Spinal cord (tissue), 10 donors: ENCODE results near the gene STMN1. TPM values are rescaled to one million over a fixed set of nuclear protein-coding genes. Genes with fewer than 3 reads are reported as not detected.

ENCODE experiments used
- DNase-seq, 6 donors: peaks; one replicate each; pipeline versions ENCODE4 v3.0.0 to v3.0.0-alpha.2; 2013 to 2015; ENCODE audit warnings: low spot score in 6 of 6, low read depth in 4 of 6
- H3K27ac ChIP-seq: one replicate; pipeline ENCODE4 v1.5.1; 2013; ENCODE audit warnings: low read depth, low read length, control low read depth
- H3K27me3 ChIP-seq: one replicate; pipeline ENCODE4 v1.6.1; 2013; ENCODE audit warnings: low read length; ENCODE audit not compliant: control insufficient read depth, insufficient read depth
- H3K36me3 ChIP-seq: one replicate; pipeline ENCODE4 v1.6.1; 2013; ENCODE audit warnings: low read length; ENCODE audit not compliant: control insufficient read depth, insufficient read depth
- H3K4me1 ChIP-seq: one replicate; pipeline ENCODE4 v1.6.1; 2013; ENCODE audit warnings: low read length; ENCODE audit not compliant: control insufficient read depth, insufficient read depth
- H3K4me3 ChIP-seq: one replicate; pipeline ENCODE4 v1.5.1; 2013; ENCODE audit warnings: low read depth, low read length, control low read depth
- H3K9me3 ChIP-seq: one replicate; pipeline ENCODE4 v1.6.1; 2013; ENCODE audit warnings: low read length; ENCODE audit not compliant: control insufficient read depth, insufficient read depth
- WGBS: methylation state at CpG from one replicate; pipeline ENCODE4 v1.1.5; 2013; ENCODE audit warnings: missing lambda C conversion rate; ENCODE audit not compliant: insufficient coverage; 5-methylcytosine and 5-hydroxymethylcytosine counted together
- polyA plus RNA-seq, 2 donors: library from polyadenylated mRNA; unstranded; fragments of 120-200 nt; gene quantifications; one replicate each; pipeline ENCODE4 v1.2.1, GENCODE V29; 2013; ENCODE audit not compliant: insufficient read length in 2 of 2
- total RNA-seq, 2 donors: library from RNA; depleted of rRNA in 1 of 2; stranded (reverse); fragments of 120-200 nt in 1 of 2; fragments of >200 nt in 1 of 2; gene quantifications; one replicate each; pipeline versions ENCODE4 v1.2.3 to v1.2.4, GENCODE V29; 2013 to 2014
- donor health status: healthy.

STMN1 gene
- total and polyA plus RNA-seq, 4 donors = 258 to 1,551 (median 999) TPM

DNA sequence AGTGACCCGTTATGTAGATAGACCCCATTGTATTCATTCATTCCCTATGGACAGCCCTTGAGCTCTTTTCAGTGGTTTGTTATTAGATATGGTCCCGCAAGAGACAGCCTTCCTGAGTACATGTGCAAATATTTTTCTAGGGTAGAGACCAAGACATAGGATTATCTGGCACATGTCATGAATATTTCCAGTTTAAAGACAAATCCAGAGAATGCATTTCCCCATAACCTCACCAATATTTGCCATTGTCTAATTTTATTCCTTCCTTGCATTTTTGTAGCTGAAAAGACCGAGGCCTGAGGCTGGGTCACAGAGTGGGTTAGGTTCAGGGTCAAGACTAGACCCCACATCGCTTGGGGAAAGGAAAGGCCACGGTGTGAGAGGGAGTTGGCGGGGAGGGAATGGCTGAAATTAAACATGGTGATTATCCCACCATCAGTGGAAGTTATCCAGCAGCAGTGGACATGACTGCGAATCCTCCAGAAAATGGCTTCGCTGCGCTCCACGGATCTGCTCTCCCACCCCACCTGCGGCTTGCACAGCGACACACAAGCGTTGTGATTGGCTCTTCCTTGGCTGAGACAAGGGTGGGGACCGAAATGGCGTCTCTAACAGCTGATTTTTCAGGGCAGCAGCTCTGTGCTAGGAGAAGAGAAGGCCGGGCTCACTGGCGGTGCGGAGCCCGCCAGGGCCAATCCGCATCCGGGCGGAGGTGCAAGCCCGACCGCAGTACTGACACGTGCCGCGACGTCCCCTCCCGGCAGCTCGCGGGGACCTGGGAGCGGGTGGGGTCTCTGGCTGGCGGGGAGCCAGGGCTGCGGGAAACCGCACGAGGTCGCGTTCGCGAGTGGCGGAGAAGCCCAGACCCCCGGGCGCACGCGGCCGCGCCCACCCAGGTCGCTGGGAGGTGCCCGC, 16.1 kb upstream of the STMN1 start:
- DNase-seq = peak in 4 of 6 donors; percentile 68 to 99 (median 90)
- peak overlapping the region; percentile 93 for H3K27ac ChIP-seq
- no peaks in the 10 kb centered on the region for H3K9me3 ChIP-seq
- H3K4me1 ChIP-seq = peaks cover 24% of the 10 kb centered on the region
- peak overlapping the region; percentile 46 for H3K4me3 ChIP-seq
- H3K36me3 ChIP-seq = no peaks in the 10 kb centered on the region
- H3K27me3 ChIP-seq = no peaks in the 10 kb centered on the region
- WGBS = 2% methylated on average over 46 of the region's 49 CpGs

DNA sequence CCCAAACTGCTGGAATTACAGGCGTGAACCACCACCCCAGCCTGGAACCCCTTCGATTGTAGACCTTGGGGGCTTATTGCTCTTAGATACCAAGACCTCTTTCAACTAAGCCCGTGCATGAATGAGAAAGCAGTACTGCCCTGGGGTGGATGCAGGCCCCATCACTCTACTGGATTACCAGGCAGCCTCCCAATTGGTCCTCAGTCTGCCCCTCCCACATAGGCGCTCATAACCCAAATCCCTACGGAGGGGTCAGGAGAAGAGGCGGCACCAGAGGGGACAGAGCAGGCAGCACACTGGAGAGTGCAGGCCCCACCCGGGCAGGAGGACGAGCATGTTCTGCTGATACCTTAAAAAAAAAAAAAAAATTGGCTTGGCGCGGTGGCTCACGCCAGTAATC, 12.4 kb upstream of the STMN1 start:
- 78% methylated on average over 6 of the region's 11 CpGs for WGBS
- Histone ChIP-seq H3K27ac (no peak overlapping the region), H3K4me1 (peaks cover 22% of the 10 kb centered on the region), H3K9me3 (no peaks in the 10 kb centered on the region), H3K36me3 (no peaks in the 10 kb centered on the region), H3K27me3 (no peaks in the 10 kb centered on the region), H3K4me3 (no peak overlapping the region)
- DNase-seq = no peak

DNA sequence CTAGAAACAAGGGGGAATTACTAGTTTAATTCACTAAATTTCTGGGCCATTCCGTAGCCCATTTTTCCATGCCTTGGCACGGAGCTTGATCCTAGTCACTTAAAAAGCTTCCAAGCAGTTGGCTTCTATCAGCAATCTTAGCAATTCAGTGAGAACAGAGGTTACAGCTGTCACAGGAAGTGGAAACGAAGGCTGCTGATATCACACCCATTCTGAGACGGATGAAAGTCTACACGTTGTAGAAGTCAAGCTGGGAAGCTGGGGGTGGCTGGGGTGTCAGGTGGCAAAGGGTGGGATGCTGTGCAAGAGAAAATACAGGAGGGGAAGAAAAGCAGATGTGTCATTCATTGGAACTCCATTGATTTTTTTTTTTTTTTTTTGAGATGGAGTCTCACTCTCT, 11.8 kb upstream of the STMN1 start:
- H3K27ac ChIP-seq = no peak overlapping the region
- no peaks in the 10 kb centered on the region for H3K9me3 ChIP-seq
- DNase-seq = no peak
- 75% methylated on average over 2 of the region's 5 CpGs for WGBS
- H3K36me3 ChIP-seq = no peaks in the 10 kb centered on the region
- no peaks in the 10 kb centered on the region for H3K27me3 ChIP-seq
- peaks cover 19% of the 10 kb centered on the region for H3K4me1 ChIP-seq
- H3K4me3 ChIP-seq = no peak overlapping the region

DNA sequence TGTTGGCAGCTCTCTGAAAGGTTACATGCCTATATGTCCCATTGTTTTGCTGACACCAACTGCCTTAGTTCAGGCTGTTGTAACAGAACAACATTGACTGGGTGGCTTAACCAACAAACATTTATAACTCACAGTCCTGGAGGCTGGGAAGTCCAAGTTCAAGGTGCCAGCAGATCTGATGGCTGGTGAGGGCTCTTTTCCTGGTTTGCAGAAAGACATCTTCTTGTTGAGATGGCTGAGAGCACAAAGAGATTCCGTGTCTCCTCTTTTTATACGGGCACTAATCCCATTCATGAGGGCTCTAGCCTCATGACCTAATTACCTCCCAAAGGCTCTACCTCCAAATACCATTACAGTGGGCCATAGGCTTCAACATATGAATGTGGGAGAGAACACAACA, 10.2 kb upstream of the STMN1 start:
- Histone ChIP-seq H3K4me1 (peaks cover 8% of the 10 kb centered on the region), H3K4me3 (no peak overlapping the region), H3K9me3 (no peaks in the 10 kb centered on the region), H3K27ac (no peak overlapping the region), H3K27me3 (no peaks in the 10 kb centered on the region), H3K36me3 (no peaks in the 10 kb centered on the region)
- WGBS = no CpG with 5 or more reads among the region's 2 CpGs
- no peak for DNase-seq

DNA sequence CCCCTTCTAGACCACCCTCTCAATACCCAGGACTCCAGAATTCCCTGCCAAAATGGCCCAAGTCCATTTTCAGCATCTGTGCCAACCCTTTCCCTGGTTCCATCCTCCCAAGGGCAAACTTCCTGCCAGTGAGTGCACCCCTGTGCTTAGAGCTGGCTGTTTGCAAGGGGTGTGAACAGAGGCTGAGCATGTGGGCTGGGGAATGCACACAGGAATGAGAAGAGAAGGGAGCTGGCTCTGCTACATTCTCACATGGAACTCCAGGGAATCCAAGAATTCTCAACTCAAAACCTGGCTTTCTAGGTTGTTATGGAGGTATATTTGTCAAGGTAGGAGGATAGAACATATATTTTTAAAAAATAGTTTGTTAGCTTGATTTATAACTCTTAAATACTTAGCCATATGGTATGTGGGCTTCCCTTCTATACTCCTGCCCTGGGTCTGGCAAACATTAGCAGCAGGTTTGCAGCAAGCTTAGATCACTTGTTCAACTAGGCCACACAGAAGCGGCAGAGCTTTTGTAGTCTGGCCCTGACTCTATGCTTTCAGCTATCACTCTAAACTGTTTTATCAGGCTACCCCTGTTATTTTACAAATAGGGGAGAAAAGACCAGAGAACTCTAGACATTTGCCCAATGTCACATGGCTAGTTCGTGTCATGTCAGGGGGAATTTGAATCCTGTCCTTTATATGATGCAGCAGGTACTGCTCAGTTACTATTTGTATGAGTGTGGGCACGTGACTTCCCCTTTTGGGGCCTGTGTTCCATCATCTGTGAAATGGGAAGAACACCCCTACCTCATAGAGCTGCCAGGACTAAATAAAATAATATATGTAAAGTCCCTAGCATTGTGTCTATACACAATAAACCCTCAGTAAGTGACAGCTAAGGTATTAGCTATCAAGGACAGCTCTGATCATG, 8.1 kb upstream of the STMN1 start:
- Histone ChIP-seq H3K27me3 (no peaks in the 10 kb centered on the region), H3K36me3 (no peaks in the 10 kb centered on the region), H3K9me3 (no peaks in the 10 kb centered on the region), H3K27ac (no peak overlapping the region), H3K4me1 (peaks cover 5% of the 10 kb centered on the region), H3K4me3 (no peak overlapping the region)
- no peak for DNase-seq
- 80% methylated on average over 1 of the region's 3 CpGs for WGBS

DNA sequence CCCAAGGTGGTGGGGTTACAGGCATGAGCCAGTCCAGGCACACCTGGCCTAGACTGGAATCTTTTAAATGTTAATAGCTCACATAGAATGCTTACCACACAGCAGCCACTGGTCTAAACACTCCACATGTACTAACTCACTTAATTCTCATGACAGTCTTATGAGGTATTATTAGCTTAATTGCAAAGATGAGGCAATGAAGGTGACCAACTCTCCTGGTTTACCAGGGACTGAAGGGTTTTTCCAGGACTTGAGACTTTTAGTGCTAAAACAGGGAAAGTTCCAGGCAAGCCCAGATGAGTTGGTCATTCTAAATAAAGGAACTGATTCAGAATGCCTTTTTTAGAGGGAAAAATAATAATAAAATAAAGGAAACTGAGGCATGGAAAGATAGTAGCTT, 7.0 kb upstream of the STMN1 start:
- H3K4me3 ChIP-seq = no peak overlapping the region
- no peak overlapping the region for H3K27ac ChIP-seq
- no peaks in the 10 kb centered on the region for H3K27me3 ChIP-seq
- peaks cover 5% of the 10 kb centered on the region for H3K4me1 ChIP-seq
- H3K36me3 ChIP-seq = no peaks in the 10 kb centered on the region
- no peaks in the 10 kb centered on the region for H3K9me3 ChIP-seq
- DNase-seq = no peak

DNA sequence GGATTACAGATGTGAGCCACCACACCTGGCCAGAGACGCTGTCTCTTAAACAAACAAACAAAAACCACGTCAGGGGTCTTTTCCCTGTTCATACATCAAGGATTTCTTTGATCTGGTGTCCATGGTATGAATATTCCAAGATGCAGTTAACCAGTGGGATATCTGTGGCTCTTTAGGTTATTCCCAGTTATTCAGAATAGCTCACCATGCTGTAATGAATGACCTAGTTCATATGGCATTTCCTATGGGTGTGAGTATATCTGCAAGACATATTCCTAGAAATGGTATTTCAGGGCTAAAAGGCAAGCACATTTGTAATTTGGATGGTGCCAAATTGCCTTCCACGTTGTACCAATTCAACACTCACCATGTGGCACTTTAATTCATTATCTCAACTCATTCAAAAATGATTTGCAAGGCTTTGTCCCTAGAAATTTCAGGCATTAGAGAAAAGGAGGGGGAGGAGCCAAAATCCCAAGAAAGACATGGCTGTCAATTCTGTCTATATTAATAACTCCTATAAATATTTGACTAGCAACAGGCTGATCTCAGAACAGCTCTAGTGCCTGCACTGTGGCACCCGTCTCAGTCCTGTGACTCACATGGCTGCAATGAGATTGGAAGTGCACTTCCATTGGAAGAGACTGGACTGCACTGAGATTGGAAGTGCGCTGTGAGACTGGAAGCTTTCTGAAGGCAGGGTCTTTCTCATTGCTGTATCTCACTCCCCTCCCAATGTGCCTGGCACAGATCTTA, 6.0 kb upstream of the STMN1 start:
- no peak for DNase-seq

DNA sequence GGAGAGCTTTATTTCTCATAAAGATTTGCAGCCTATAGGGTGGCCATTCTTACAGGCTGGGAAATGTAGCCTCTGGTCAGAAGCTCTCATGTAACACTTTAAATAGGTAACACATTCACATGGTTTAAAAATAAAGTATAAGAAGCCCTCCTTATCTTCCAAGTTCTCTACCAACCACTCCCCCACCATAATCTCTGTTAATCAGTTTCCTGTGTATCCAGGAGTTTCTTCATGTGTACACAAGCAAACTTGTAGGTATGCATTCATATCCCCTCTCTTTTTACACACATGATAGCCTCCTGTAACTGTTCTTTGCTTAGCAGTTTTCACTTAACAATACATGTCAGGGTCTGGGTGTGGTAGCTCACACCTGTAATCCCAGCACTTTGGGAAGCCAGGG, 4.9 kb upstream of the STMN1 start:
- Histone ChIP-seq H3K27me3 (no peaks in the 10 kb centered on the region), H3K4me1 (peaks cover 18% of the 10 kb centered on the region)

More for the DNA sequence above, 6.0 kb upstream of the STMN1 start:
- Histone ChIP-seq H3K4me3 (no peak overlapping the region), H3K4me1 (peaks cover 10% of the 10 kb centered on the region), H3K27me3 (no peaks in the 10 kb centered on the region), H3K9me3 (no peaks in the 10 kb centered on the region), H3K27ac (no peak overlapping the region), H3K36me3 (no peaks in the 10 kb centered on the region)
- WGBS = 78% methylated on average over 1 of the region's 5 CpGs

DNA sequence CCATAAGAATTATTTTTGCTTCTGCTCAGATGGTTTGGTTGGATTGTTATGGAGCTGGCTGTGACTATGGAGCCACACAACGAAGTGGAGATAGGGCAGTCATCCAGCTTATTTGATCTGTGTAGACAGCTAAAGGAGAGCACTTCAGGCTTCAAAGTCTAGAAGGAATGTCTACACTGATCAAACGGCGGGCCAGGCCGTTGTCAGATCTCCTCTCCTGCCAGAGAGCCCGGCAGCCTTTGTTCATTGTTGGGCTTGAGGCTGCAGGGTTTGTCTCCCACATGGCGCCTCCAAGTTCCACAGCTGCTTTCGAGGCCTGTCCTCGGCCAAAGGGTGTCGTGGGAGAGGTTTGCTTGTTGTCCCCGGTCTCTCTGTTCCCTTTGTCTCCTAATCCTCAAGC, 2.8 kb upstream of the STMN1 start:
- Histone ChIP-seq H3K36me3 (no peaks in the 10 kb centered on the region), H3K27me3 (no peaks in the 10 kb centered on the region), H3K9me3 (no peaks in the 10 kb centered on the region), H3K27ac (no peak overlapping the region), H3K4me3 (no peak overlapping the region), H3K4me1 (peaks cover 17% of the 10 kb centered on the region)
- DNase-seq = peak in 1 of 6 donors; percentile 73
- WGBS = 45% methylated on average over 5 of the region's 10 CpGs

More for the DNA sequence above, 4.9 kb upstream of the STMN1 start:
- Histone ChIP-seq H3K36me3 (no peaks in the 10 kb centered on the region), H3K4me3 (no peak overlapping the region), H3K9me3 (no peaks in the 10 kb centered on the region), H3K27ac (no peak overlapping the region)
- no peak for DNase-seq
